ENCODE data around the gene FBXW12. TPM values are rescaled to one million over a fixed set of nuclear protein-coding genes. Genes with fewer than 3 reads are reported as not detected.

The FBXW12 gene
- total RNA-seq, 1 donor from 2014 or later = not detected

DNA sequence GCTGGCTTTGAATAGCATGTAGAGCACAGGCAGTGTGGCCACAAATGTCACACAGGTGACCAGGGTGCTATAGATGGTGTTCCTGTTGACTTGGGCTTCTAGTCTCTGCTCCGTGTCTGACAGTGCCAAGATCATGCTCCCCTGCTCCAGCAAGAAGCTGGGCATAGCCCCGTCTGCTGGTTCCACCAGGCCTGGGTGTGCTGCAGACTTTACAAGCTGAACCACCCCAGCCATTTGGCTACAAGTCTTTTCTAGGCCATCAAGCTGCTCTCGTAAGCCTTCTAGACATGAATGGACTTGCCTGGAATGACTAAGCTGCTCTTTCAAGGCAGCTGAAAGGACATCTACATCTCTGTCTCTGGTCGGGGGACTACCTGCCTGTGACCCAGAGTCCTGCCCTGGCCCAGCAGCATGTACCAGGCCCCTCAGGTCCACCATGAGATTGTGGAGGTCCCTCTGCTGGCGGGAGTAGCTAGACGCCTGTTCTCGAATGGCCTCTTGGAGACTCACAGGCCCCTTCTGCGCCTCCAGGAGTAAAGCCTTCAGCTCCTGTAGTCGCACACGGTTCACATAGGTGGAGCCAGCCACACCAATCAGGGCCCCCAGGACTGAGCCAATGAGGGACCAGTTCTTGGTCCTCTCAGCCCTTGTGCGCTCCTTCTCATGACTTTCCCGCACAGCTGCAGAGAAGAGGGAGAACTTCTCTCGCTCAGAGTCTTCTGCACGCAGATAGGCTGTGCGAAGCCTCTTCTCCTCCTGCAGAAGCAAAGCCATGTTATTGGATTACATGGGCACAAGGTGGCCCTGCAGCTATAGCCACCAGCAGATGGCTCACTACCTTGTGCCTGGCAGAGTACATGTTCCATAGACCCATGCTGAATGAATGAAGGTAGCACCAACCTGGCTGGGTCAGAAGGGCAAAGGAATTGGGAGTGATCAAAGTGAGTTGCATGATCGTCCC, 60.7 kb downstream of the FBXW12 start:
- no peak for DNase-seq (ENCODE audit: extremely low read depth, low read depth, low spot score)

- DNase-seq (ENCODE audit: extremely low read depth, low read depth, low spot score) = no peak
Measured at GRCh38 chr3:48433472-48434118, 61.6 kb downstream of the FBXW12 start.

GRCh38 chr3:48434591-48435222, 62.7 kb downstream of the FBXW12 start:
- DNase-seq (ENCODE audit: extremely low read depth, low read depth, low spot score) = no peak

- no peak for DNase-seq (ENCODE audit: extremely low read depth, low read depth, low spot score)
Measured at GRCh38 chr3:48435223-48435595, 63.2 kb downstream of the FBXW12 start.

- DNase-seq (ENCODE audit: extremely low read depth, low read depth, low spot score) = peak; percentile 48
Measured at GRCh38 chr3:48435774-48436476, 63.9 kb downstream of the FBXW12 start.

DNA sequence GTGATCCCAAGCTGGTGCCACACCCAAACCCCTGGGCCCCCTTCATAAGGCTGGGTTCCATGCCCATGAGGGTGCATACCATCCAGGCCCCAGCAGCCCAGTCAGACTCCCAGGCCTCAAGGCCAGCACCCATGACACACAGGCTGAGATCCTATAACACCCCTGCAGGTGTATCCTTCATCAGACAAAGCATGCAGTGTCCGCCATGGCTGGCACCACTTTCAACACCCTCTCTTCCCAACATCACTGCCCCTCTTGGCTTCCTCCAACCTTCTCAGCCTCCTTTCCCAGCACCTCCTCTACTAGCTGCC, 64.4 kb downstream of the FBXW12 start:
- DNase-seq (ENCODE audit: extremely low read depth, low read depth, low spot score) = no peak

- no peak for DNase-seq (ENCODE audit: extremely low read depth, low read depth, low spot score)
Measured at GRCh38 chr3:48436855-48437254, 64.8 kb downstream of the FBXW12 start.

- no peak for DNase-seq (ENCODE audit: extremely low read depth, low read depth, low spot score)
Measured at GRCh38 chr3:48437812-48438211, 65.8 kb downstream of the FBXW12 start.

GRCh38 chr3:48439820-48440589, 68.0 kb downstream of the FBXW12 start, which contains the start of the genes CCDC51 and TMA7:
CCDC51 (minus strand) TSS chr3:48440119; CDS start chr3:48435128, 4,991 bp downstream.
TMA7 (plus strand) TSS chr3:48440257; CDS start chr3:48440297, 40 bp downstream.
- DNase-seq (ENCODE audit: extremely low read depth, low read depth, low spot score) = peak; percentile 66

- DNase-seq (ENCODE audit: extremely low read depth, low read depth, low spot score) = no peak
Measured at GRCh38 chr3:48440590-48440958, 68.6 kb downstream of the FBXW12 start.

- DNase-seq (ENCODE audit: extremely low read depth, low read depth, low spot score) = no peak
Measured at GRCh38 chr3:48441940-48442339, 69.9 kb downstream of the FBXW12 start.

Other genes starting within 250 kb of the FBXW12 start
- 2.7 and 9.7 TPM in 2 replicates for gene CDC25A, start 183.8 kb upstream of the FBXW12 start, total RNA-seq
- gene CAMP, start 148.7 kb upstream of the FBXW12 start, total RNA-seq = not detected in 2 replicates
- 2.2 and 4.7 TPM in 2 replicates for gene ZNF589, start 131.1 kb upstream of the FBXW12 start, total RNA-seq
- gene NME6, start 70.9 kb upstream of the FBXW12 start, total RNA-seq = 22.3 and 22.9 TPM in 2 replicates
- gene SPINK8, start 38.6 kb upstream of the FBXW12 start, total RNA-seq = not detected in 2 replicates
- 35.3 and 35.4 TPM in 2 replicates for gene PLXNB1, start 57.9 kb downstream of the FBXW12 start, total RNA-seq
- gene CCDC51, start 67.9 kb downstream of the FBXW12 start, total RNA-seq = 10.8 and 12.7 TPM in 2 replicates
- gene TMA7, start 68.0 kb downstream of the FBXW12 start, total RNA-seq = 390 and 429 TPM in 2 replicates
- 4.7 and 8.6 TPM in 2 replicates for gene ATRIP, start 74.5 kb downstream of the FBXW12 start, total RNA-seq
- 297 and 305 TPM in 2 replicates for gene SHISA5, start 132.0 kb downstream of the FBXW12 start, total RNA-seq
- 6.5 and 10.7 TPM in 2 replicates for gene PFKFB4, start 184.6 kb downstream of the FBXW12 start, total RNA-seq
- 0.24 and 1.2 TPM in 2 replicates for gene UCN2, start 191.6 kb downstream of the FBXW12 start, total RNA-seq
- 20.0 and 25.0 TPM in 2 replicates for gene COL7A1, start 223.1 kb downstream of the FBXW12 start, total RNA-seq
- gene UQCRC1, start 237.4 kb downstream of the FBXW12 start, total RNA-seq = 207 and 225 TPM in 2 replicates
- not detected in 2 replicates for gene TMEM89, start 249.6 kb downstream of the FBXW12 start, total RNA-seq

Data from glomerular endothelial cell (primary cell).